Karpas-422 (cell line): Measurements from ENCODE around the gene SPOP. TPM values are rescaled to one million over a fixed set of nuclear protein-coding genes. Genes with fewer than 3 reads are reported as not detected.

Source experiments
- DNase-seq: peaks from one replicate; pipeline ENCODE4 v3.0.0-alpha.2; 2015
- H2AFZ ChIP-seq: fragments of 200-600 bp; sonication (generic); 2 replicates; pipeline ENCODE4 v1.6.1; 2014; ENCODE audit warnings: antibody characterized with exemption, low read length, mixed read lengths
- H3K27ac ChIP-seq: fragments of 200-600 bp; sonication (generic); 2 replicates; pipeline ENCODE4 v1.5.1; 2014; ENCODE audit warnings: mild to moderate bottlenecking, low read length, moderate library complexity
- H3K27me3 ChIP-seq: fragments of 200-600 bp; sonication (generic); 2 replicates; pipeline ENCODE4 v1.6.1; 2014; ENCODE audit warnings: low read length, mixed read lengths
- H3K36me3 ChIP-seq: fragments of 200-600 bp; sonication (generic); 2 replicates; pipeline ENCODE4 v1.6.1; 2014; ENCODE audit warnings: low read length, mixed read lengths; ENCODE audit not compliant: insufficient read depth
- H3K4me1 ChIP-seq: fragments of 200-600 bp; sonication (generic); 2 replicates; pipeline ENCODE4 v1.6.1; 2014; ENCODE audit warnings: mild to moderate bottlenecking, low read length, mixed read lengths
- H3K4me2 ChIP-seq: fragments of 200-600 bp; sonication (generic); 2 replicates; pipeline ENCODE4 v1.6.1; 2014; ENCODE audit warnings: low read length, low read depth, mild to moderate bottlenecking; ENCODE audit not compliant: poor library complexity, severe bottlenecking
- H3K4me3 ChIP-seq: fragments of 200-600 bp; sonication (generic); 2 replicates; pipeline ENCODE4 v1.5.1; 2014; ENCODE audit warnings: mild to moderate bottlenecking, antibody characterized with exemption, low read length, mixed read lengths
- H3K79me2 ChIP-seq: fragments of 200-600 bp; sonication (generic); 2 replicates; pipeline ENCODE4 v1.6.1; 2014; ENCODE audit warnings: mild to moderate bottlenecking, low read length, mixed read lengths
- H3K9ac ChIP-seq: fragments of 200-600 bp; sonication (generic); 2 replicates; pipeline ENCODE4 v1.6.0; 2014; ENCODE audit warnings: low read length
- H3K9me2 ChIP-seq: fragments of 200-600 bp; sonication (generic), shearing (Covaris generic); replicated peaks from 2 replicates; pipeline ENCODE4 v1.6.0; 2014; ENCODE audit warnings: mild to moderate bottlenecking, low read length, moderate library complexity; ENCODE audit not compliant: insufficient read depth
- H3K9me3 ChIP-seq: fragments of 300-700, 200-600 bp; sonication (generic); 2 replicates; pipeline ENCODE4 v1.6.1; 2014; ENCODE audit warnings: low read length, mixed read lengths
- H4K20me1 ChIP-seq: fragments of 200-600 bp; sonication (generic); 2 replicates; pipeline ENCODE4 v1.6.1; 2014; ENCODE audit warnings: mild to moderate bottlenecking, antibody characterized with exemption, low read length, low read depth; ENCODE audit not compliant: insufficient read depth
- total RNA-seq: library from RNA; depleted of rRNA; stranded (reverse); fragments of >200 nt; shearing (Covaris generic); gene quantifications from 2 replicates; pipeline ENCODE4 v1.2.3, GENCODE V29; 2014; ENCODE audit warnings: low replicate concordance

The SPOP gene
- total RNA-seq, 1 experiment from 2014 or later, result 49.0 TPM

GRCh38 chr17:49700960-49701359 lies 23.1 kb upstream of the SPOP start:
- no peak overlapping the region for H3K4me3 ChIP-seq
- no peak overlapping the region for H2AFZ ChIP-seq
- no peaks in the 10 kb centered on the region for H3K9me3 ChIP-seq
- H4K20me1 ChIP-seq, result no peaks in the 10 kb centered on the region
- no peak overlapping the region for H3K4me2 ChIP-seq
- peaks cover 31% of the 10 kb centered on the region for H3K36me3 ChIP-seq
- H3K4me1 ChIP-seq, result peaks cover 1% of the 10 kb centered on the region; the same call in 1 of the 2 replicates
- no peak for DNase-seq
- H3K9ac ChIP-seq, result no peak overlapping the region
- H3K9me2 ChIP-seq, result no peaks in the 10 kb centered on the region
- H3K27me3 ChIP-seq, result no peaks in the 10 kb centered on the region
- H3K27ac ChIP-seq, result no peak overlapping the region
- peaks cover 9% of the 10 kb centered on the region for H3K79me2 ChIP-seq

GRCh38 chr17:49699966-49700575 lies 22.2 kb upstream of the SPOP start:
- H3K4me1 ChIP-seq, result no peaks in the 10 kb centered on the region
- no peak for DNase-seq
- H3K4me2 ChIP-seq, result no peak overlapping the region
- no peaks in the 10 kb centered on the region for H3K9me2 ChIP-seq
- H3K4me3 ChIP-seq, result no peak overlapping the region
- H3K27me3 ChIP-seq, result no peaks in the 10 kb centered on the region
- no peak overlapping the region for H3K27ac ChIP-seq
- H3K79me2 ChIP-seq, result 0 out of 2 replicates have a peak, but pooled peaks cover under 1% of the 10 kb centered on the region
- H3K9ac ChIP-seq, result no peak overlapping the region
- no peaks in the 10 kb centered on the region for H3K9me3 ChIP-seq
- H4K20me1 ChIP-seq, result no peaks in the 10 kb centered on the region
- H2AFZ ChIP-seq, result no peak overlapping the region
- peaks cover 24% of the 10 kb centered on the region for H3K36me3 ChIP-seq

- no peaks in the 10 kb centered on the region for H3K27me3 ChIP-seq
- H2AFZ ChIP-seq, result no peak overlapping the region
- no peaks in the 10 kb centered on the region for H3K79me2 ChIP-seq
- H3K27ac ChIP-seq, result no peak overlapping the region
- H3K4me3 ChIP-seq, result no peak overlapping the region
- no peaks in the 10 kb centered on the region for H3K9me3 ChIP-seq
- H3K4me2 ChIP-seq, result no peak overlapping the region
- DNase-seq, result no peak
- H3K9me2 ChIP-seq, result no peaks in the 10 kb centered on the region
- no peaks in the 10 kb centered on the region for H3K4me1 ChIP-seq
- H4K20me1 ChIP-seq, result no peaks in the 10 kb centered on the region
- peaks cover 9% of the 10 kb centered on the region for H3K36me3 ChIP-seq
- H3K9ac ChIP-seq, result no peak overlapping the region
These were observed 20.1 kb upstream of the SPOP start for GRCh38 chr17:49698005-49698404.

- H2AFZ ChIP-seq, result no peak overlapping the region
These were observed 18.4 kb upstream of the SPOP start for GRCh38 chr17:49696233-49696761.

GRCh38 chr17:49695698-49696232 lies 17.9 kb upstream of the SPOP start:
- Histone ChIP-seq H2AFZ (no peak overlapping the region), H3K27ac (no peak overlapping the region), H3K9ac (no peak overlapping the region)

More at GRCh38 chr17:49696233-49696761, 18.4 kb upstream of the SPOP start:
- Histone ChIP-seq H3K27me3 (no peaks in the 10 kb centered on the region), H3K4me3 (no peak overlapping the region), H3K9me3 (no peaks in the 10 kb centered on the region), H3K4me1 (no peaks in the 10 kb centered on the region), H3K4me2 (no peak overlapping the region), H4K20me1 (no peaks in the 10 kb centered on the region), H3K9ac (no peak overlapping the region), H3K79me2 (no peaks in the 10 kb centered on the region), H3K27ac (no peak overlapping the region), H3K9me2 (no peaks in the 10 kb centered on the region), H3K36me3 (peaks cover 3% of the 10 kb centered on the region; the same call in 1 of the 2 replicates)
- no peak for DNase-seq

GRCh38 chr17:49694847-49695697 lies 17.2 kb upstream of the SPOP start:
- Histone ChIP-seq H3K9me3 (no peaks in the 10 kb centered on the region), H3K4me3 (no peak overlapping the region), H3K27me3 (no peaks in the 10 kb centered on the region), H3K9ac (no peak overlapping the region), H3K4me2 (no peak overlapping the region), H2AFZ (no peak overlapping the region), H4K20me1 (no peaks in the 10 kb centered on the region), H3K36me3 (no peaks in the 10 kb centered on the region), H3K4me1 (no peaks in the 10 kb centered on the region), H3K27ac (no peak overlapping the region), H3K79me2 (no peaks in the 10 kb centered on the region), H3K9me2 (no peaks in the 10 kb centered on the region)
- peak; percentile 89 for DNase-seq

More at GRCh38 chr17:49695698-49696232, 17.9 kb upstream of the SPOP start:
- Histone ChIP-seq H3K9me2 (no peaks in the 10 kb centered on the region), H3K36me3 (peaks cover 3% of the 10 kb centered on the region; the same call in 1 of the 2 replicates), H3K4me2 (no peak overlapping the region), H3K9me3 (no peaks in the 10 kb centered on the region), H3K4me3 (no peak overlapping the region), H3K79me2 (no peaks in the 10 kb centered on the region), H3K27me3 (no peaks in the 10 kb centered on the region), H3K4me1 (no peaks in the 10 kb centered on the region), H4K20me1 (no peaks in the 10 kb centered on the region)
- DNase-seq, result no peak

- DNase-seq, result no peak
- no peaks in the 10 kb centered on the region for H3K4me1 ChIP-seq
- H3K27ac ChIP-seq, result no peak overlapping the region
- H3K9me3 ChIP-seq, result no peaks in the 10 kb centered on the region
- H3K4me3 ChIP-seq, result no peak overlapping the region
- no peaks in the 10 kb centered on the region for H4K20me1 ChIP-seq
- H2AFZ ChIP-seq, result no peak overlapping the region
- no peaks in the 10 kb centered on the region for H3K9me2 ChIP-seq
- no peaks in the 10 kb centered on the region for H3K36me3 ChIP-seq
- no peak overlapping the region for H3K4me2 ChIP-seq
- no peaks in the 10 kb centered on the region for H3K79me2 ChIP-seq
- no peak overlapping the region for H3K9ac ChIP-seq
- no peaks in the 10 kb centered on the region for H3K27me3 ChIP-seq
These were observed 14.9 kb upstream of the SPOP start for GRCh38 chr17:49692751-49693150.

- no peak overlapping the region for H3K4me3 ChIP-seq
- H3K27ac ChIP-seq, result no peak overlapping the region
- no peaks in the 10 kb centered on the region for H3K36me3 ChIP-seq
- no peaks in the 10 kb centered on the region for H3K9me2 ChIP-seq
- no peaks in the 10 kb centered on the region for H3K79me2 ChIP-seq
- H3K9ac ChIP-seq, result no peak overlapping the region
- H3K4me1 ChIP-seq, result no peaks in the 10 kb centered on the region
- H3K9me3 ChIP-seq, result no peaks in the 10 kb centered on the region
- no peaks in the 10 kb centered on the region for H4K20me1 ChIP-seq
- H2AFZ ChIP-seq, result no peak overlapping the region
- no peak for DNase-seq
- no peak overlapping the region for H3K4me2 ChIP-seq
- H3K27me3 ChIP-seq, result no peaks in the 10 kb centered on the region
These were observed 13.8 kb upstream of the SPOP start for GRCh38 chr17:49691677-49692191.
